HepG2 (cell line): Measurements from ENCODE around the gene ABHD12. TPM values are rescaled to one million over a fixed set of nuclear protein-coding genes. Genes with fewer than 3 reads are reported as not detected.
A peak's percentile ranks its signal among the peaks of the same experiment; 100 is the strongest.

Experiments used
- ATF1 ChIP-seq: IDR thresholded peaks from 2 replicates; pipeline ENCODE4 v1.6.1; 2016; ENCODE audit warnings: mild to moderate bottlenecking, control low read depth
- CBX1 ChIP-seq: IDR thresholded peaks from one replicate; pipeline ENCODE4 v1.6.1; 2016; ENCODE audit warnings: antibody characterized with exemption, low read depth
- CEBPB ChIP-seq: IDR thresholded peaks from 2 replicates; pipeline ENCODE4 v1.6.1; 2011; ENCODE audit warnings: low read depth, low read length, improper control_type of control experiment, borderline replicate concordance
- DDIT3 ChIP-seq: sonication (generic); formaldehyde crosslinking; IDR thresholded peaks from 2 replicates; pipeline ENCODE4 v1.4.0; 2020; ENCODE audit warnings: mild to moderate bottlenecking, missing genetic modification reagents
- JDP2 ChIP-seq: sonication (generic); formaldehyde crosslinking; IDR thresholded peaks from 2 replicates; pipeline ENCODE4 v1.8.1; 2022; ENCODE audit warnings: missing genetic modification reagents, borderline replicate concordance
- JUN ChIP-seq: sonication (generic); formaldehyde crosslinking; IDR thresholded peaks from 2 replicates; pipeline ENCODE4 v1.4.0; 2020; ENCODE audit warnings: mild to moderate bottlenecking, missing genetic modification reagents
- MTF1 ChIP-seq: sonication (generic); formaldehyde crosslinking; IDR thresholded peaks from 2 replicates; pipeline ENCODE4 v1.5.0; 2020; ENCODE audit warnings: missing genetic modification reagents
- NCOA1 ChIP-seq: sonication (generic); formaldehyde crosslinking; IDR thresholded peaks from 2 replicates; pipeline ENCODE4 v1.9.0; 2021; ENCODE audit warnings: missing genetic modification reagents
- NFIB ChIP-seq: sonication (generic); formaldehyde crosslinking; IDR thresholded peaks from 2 replicates; pipeline ENCODE4 v1.9.0; 2021; ENCODE audit warnings: missing genetic modification reagents, mild to moderate bottlenecking, borderline replicate concordance
- NONO ChIP-seq, 2 experiments: fragments of 450-650 bp in 1 of 2; sonication (generic) in 1 of 2; formaldehyde crosslinking in 1 of 2; IDR thresholded peaks in 1 of 2; conservative IDR thresholded peaks in 1 of 2; 2 replicates each; pipeline versions ENCODE4 v1.6.1 to v1.8.0; 2017 to 2022; ENCODE audit warnings: mild to moderate bottlenecking in 1 of 2, missing genetic modification reagents in 1 of 2, moderate library complexity in 1 of 2
- PLSCR1 ChIP-seq: sonication (generic); formaldehyde crosslinking; IDR thresholded peaks from 2 replicates; pipeline ENCODE4 v1.5.0; 2020; ENCODE audit warnings: missing genetic modification reagents, mild to moderate bottlenecking, borderline replicate concordance
- SNAPC5 ChIP-seq: sonication (generic); formaldehyde crosslinking; IDR thresholded peaks from 2 replicates; pipeline ENCODE4 v1.8.1; 2023; ENCODE audit warnings: mild to moderate bottlenecking, missing genetic modification reagents, borderline replicate concordance
- SNRNP70 ChIP-seq: fragments of 200-400 bp; formaldehyde crosslinking; IDR thresholded peaks from 2 replicates; pipeline ENCODE4 v1.6.1; 2017; ENCODE audit warnings: mild to moderate bottlenecking, low read depth, low read length, moderate library complexity
- TAF15 ChIP-seq: fragments of 200-400 bp; formaldehyde crosslinking; IDR thresholded peaks from one replicate; pipeline ENCODE4 v1.6.1; 2018; ENCODE audit warnings: mild to moderate bottlenecking, low read depth, low read length; ENCODE audit not compliant: poor library complexity, severe bottlenecking
- TFDP1 ChIP-seq: IDR thresholded peaks from 2 replicates; pipeline ENCODE4 v1.6.1; 2016; ENCODE audit warnings: missing compliant biosample characterization, missing genetic modification reagents, borderline replicate concordance
- ZBTB3 ChIP-seq: sonication (generic); formaldehyde crosslinking; IDR thresholded peaks from 2 replicates; pipeline ENCODE4 v1.4.0; 2020; ENCODE audit warnings: low read depth, mild to moderate bottlenecking, moderate library complexity, missing genetic modification reagents, borderline replicate concordance
- ZNF543 ChIP-seq: sonication (generic); formaldehyde crosslinking; IDR thresholded peaks from 2 replicates; pipeline ENCODE4 v1.4.0; 2020; ENCODE audit warnings: mild to moderate bottlenecking, missing genetic modification reagents
- ZNF780A ChIP-seq: sonication (generic); formaldehyde crosslinking; IDR thresholded peaks from 2 replicates; pipeline ENCODE4 v1.8.0; 2022; ENCODE audit warnings: mild to moderate bottlenecking, missing genetic modification reagents, moderate library complexity
- polyA plus RNA-seq, 8 experiments: library from polyadenylated mRNA; depleted of rRNA in 3 of 8; stranded (reverse) in 7 of 8; unstranded in 1 of 8; fragments of >200 nt; fragmentation: Illumina TruSeq in 4 of 8; extraction: Trizol in 4 of 8; gene quantifications; 2 replicates each; pipeline versions ENCODE4 v1.2.1 to v1.2.3, GENCODE V29; 2011 to 2016; ENCODE audit warnings: low read depth in 4 of 8, missing spikeins in 1 of 8, mixed read lengths in 1 of 8; ENCODE audit not compliant: insufficient read depth in 1 of 8
- total RNA-seq, 5 experiments: library from RNA; depleted of rRNA; stranded (reverse); fragments of >200 nt; fragmentation: Illumina TruSeq; extraction: Trizol; gene quantifications; 2 replicates each; pipeline ENCODE4 v1.2.3, GENCODE V29; 2016; ENCODE audit warnings: low read depth in 1 of 5
- TF ChIP-seq, protein P1 (sequence below): sonication (generic); formaldehyde crosslinking; IDR thresholded peaks from 2 replicates; pipeline ENCODE4 v1.9.0; 2021; ENCODE audit warnings: missing genetic modification reagents, borderline replicate concordance
- TF ChIP-seq, protein P2 (sequence below): sonication (generic); formaldehyde crosslinking; IDR thresholded peaks from 2 replicates; pipeline ENCODE4 v1.5.1; 2020; ENCODE audit warnings: mild to moderate bottlenecking, missing genetic modification reagents, moderate library complexity

ABHD12 gene
- total and polyA plus RNA-seq, 2 of the 13 experiments (the other 11 are each of a cell fraction or from before 2014, with no cell fraction given), result 23.5 to 72.1 TPM

DNA sequence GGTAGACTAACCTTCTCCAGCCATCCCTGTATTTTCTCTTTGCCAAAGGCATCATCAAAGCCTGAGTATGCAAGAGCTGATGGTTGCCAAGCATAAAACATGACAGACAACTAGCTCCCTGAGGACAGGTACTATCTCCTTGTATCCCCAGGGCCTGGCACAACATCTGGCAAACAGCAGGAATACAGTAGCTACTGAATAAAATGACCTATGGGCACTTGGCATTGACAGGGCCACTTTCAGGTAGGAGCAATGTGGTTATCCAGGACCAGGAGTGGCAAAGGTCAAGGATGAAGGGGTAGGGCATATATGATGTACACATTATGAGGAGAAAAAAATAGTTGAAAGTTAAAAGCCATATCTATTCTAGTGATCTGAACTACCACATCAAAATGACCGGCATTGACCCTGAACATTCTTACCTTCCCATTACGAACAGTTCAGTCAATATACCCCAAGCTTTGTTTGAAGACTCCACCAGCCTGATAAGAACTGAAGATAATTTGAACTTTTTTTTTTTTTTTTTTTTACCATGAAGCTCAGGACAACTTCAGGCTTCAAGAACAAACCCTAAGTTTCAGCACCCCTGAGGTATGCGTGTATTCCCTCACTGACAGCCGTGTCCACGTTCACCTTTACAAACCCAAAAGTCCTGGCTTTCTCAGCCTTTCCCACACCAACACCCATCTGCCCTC, 12.3 kb downstream of the ABHD12 start (continued):
- TF ChIP-seq SNAPC5 (CRISPR knock-in tag) (no peak), CBX1 (no peak), MTF1 (CRISPR knock-in tag) (no peak), ZNF780A (CRISPR knock-in tag) (no peak), SNRNP70 (no peak), CEBPB (no peak), DDIT3 (no peak), ATF1 (CRISPR knock-in tag) (peak; percentile 82), ZBTB3 (CRISPR knock-in tag) (no peak), NFIB (CRISPR knock-in tag) (no peak), TAF15 (no peak), JDP2 (CRISPR knock-in tag) (no peak), PLSCR1 (CRISPR knock-in tag) (no peak), JUN (CRISPR knock-in tag) (no peak), NCOA1 (CRISPR knock-in tag) (0 out of 2 replicates have a peak, but pooled peaks have one; percentile 73), ZNF543 (CRISPR knock-in tag) (peak; percentile 44; the same call in 1 of the 2 replicates), NONO (IDR thresholded peaks at IDR 0.05) (no peak), NONO (CRISPR knock-in tag; conservative IDR thresholded peaks at IDR 0.05) (peak; percentile 71), TFDP1 (CRISPR knock-in tag) (no peak)
- TF ChIP-seq, protein P1, sequence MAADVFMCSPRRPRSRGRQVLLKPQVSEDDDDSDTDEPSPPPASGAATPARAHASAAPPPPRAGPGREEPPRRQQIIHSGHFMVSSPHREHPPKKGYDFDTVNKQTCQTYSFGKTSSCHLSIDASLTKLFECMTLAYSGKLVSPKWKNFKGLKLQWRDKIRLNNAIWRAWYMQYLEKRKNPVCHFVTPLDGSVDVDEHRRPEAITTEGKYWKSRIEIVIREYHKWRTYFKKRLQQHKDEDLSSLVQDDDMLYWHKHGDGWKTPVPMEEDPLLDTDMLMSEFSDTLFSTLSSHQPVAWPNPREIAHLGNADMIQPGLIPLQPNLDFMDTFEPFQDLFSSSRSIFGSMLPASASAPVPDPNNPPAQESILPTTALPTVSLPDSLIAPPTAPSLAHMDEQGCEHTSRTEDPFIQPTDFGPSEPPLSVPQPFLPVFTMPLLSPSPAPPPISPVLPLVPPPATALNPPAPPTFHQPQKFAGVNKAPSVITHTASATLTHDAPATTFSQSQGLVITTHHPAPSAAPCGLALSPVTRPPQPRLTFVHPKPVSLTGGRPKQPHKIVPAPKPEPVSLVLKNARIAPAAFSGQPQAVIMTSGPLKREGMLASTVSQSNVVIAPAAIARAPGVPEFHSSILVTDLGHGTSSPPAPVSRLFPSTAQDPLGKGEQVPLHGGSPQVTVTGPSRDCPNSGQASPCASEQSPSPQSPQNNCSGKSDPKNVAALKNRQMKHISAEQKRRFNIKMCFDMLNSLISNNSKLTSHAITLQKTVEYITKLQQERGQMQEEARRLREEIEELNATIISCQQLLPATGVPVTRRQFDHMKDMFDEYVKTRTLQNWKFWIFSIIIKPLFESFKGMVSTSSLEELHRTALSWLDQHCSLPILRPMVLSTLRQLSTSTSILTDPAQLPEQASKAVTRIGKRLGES (CRISPR knock-in tag), result no peak
- TF ChIP-seq, protein P2, sequence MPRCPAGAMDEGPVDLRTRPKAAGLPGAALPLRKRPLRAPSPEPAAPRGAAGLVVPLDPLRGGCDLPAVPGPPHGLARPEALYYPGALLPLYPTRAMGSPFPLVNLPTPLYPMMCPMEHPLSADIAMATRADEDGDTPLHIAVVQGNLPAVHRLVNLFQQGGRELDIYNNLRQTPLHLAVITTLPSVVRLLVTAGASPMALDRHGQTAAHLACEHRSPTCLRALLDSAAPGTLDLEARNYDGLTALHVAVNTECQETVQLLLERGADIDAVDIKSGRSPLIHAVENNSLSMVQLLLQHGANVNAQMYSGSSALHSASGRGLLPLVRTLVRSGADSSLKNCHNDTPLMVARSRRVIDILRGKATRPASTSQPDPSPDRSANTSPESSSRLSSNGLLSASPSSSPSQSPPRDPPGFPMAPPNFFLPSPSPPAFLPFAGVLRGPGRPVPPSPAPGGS (CRISPR knock-in tag), result peak; percentile 7; the same call in 1 of the 2 replicates
